DND-41 (cell line): ENCODE data around the gene SESTD1.

Experiments used
- ATAC-seq: fragments of 200-7000 bp; cut with Tn5 transposase; 3 replicates; pipeline ENCODE4 v1.9.1; 2021; ENCODE audit warnings: low read depth; ENCODE audit not compliant: insufficient read depth
- DNase-seq: peaks from one replicate; pipeline ENCODE4 v3.0.0-alpha.2; 2020
- H2AFZ ChIP-seq: 2 replicates; pipeline ENCODE4 v1.6.0; 2012; ENCODE audit warnings: low read depth, low read length
- H3K27ac ChIP-seq: 2 replicates; pipeline ENCODE4 v1.5.1; 2012; ENCODE audit warnings: low read length, inconsistent platforms
- H3K27me3 ChIP-seq: fragments of 200-600 bp; sonication (generic); 2 replicates; pipeline ENCODE4 v1.6.0; 2012; ENCODE audit warnings: low read length, mild to moderate bottlenecking, inconsistent platforms; ENCODE audit not compliant: insufficient read depth, poor library complexity
- H3K36me3 ChIP-seq: 2 replicates; pipeline ENCODE4 v1.5.1; 2012; ENCODE audit warnings: low read length, inconsistent platforms; ENCODE audit not compliant: insufficient read depth
- H3K4me1 ChIP-seq: 2 replicates; pipeline ENCODE4 v1.5.1; 2012; ENCODE audit warnings: mild to moderate bottlenecking, low read length; ENCODE audit not compliant: insufficient read depth
- H3K4me2 ChIP-seq: 2 replicates; pipeline ENCODE4 v1.6.0; 2012; ENCODE audit warnings: mild to moderate bottlenecking, moderate library complexity, low read length, inconsistent platforms; ENCODE audit not compliant: insufficient read depth
- H3K4me3 ChIP-seq, 2 experiments: fragments of 200-600 bp in 1 of 2; shearing (Covaris generic) in 1 of 2; 2 replicates each; pipeline ENCODE4 v1.5.1; 2012 to 2016; ENCODE audit warnings: inconsistent platforms in 2 of 2, low read length in 2 of 2, mild to moderate bottlenecking in 2 of 2, low read depth in 1 of 2, moderate library complexity in 1 of 2
- H3K79me2 ChIP-seq: 2 replicates; pipeline ENCODE4 v1.6.0; 2012; ENCODE audit warnings: low read length, inconsistent platforms; ENCODE audit not compliant: insufficient read depth
- H3K9ac ChIP-seq: 2 replicates; pipeline ENCODE4 v1.6.0; 2012; ENCODE audit warnings: low read depth, mild to moderate bottlenecking, inconsistent platforms, low read length, moderate library complexity
- H3K9me3 ChIP-seq: 2 replicates; pipeline ENCODE4 v1.5.1; 2012; ENCODE audit warnings: low read length, moderate library complexity, mild to moderate bottlenecking, inconsistent platforms; ENCODE audit not compliant: insufficient read depth, severe bottlenecking
- H4K20me1 ChIP-seq: 2 replicates; pipeline ENCODE4 v1.6.0; 2012; ENCODE audit warnings: low read length; ENCODE audit not compliant: insufficient read depth
- EZH2 ChIP-seq: IDR thresholded peaks from 3 replicates; pipeline ENCODE4 v1.6.1; 2012; ENCODE audit warnings: borderline replicate concordance, low read depth, mild to moderate bottlenecking, moderate library complexity, low read length, inconsistent platforms; ENCODE audit not compliant: severe bottlenecking
- TF ChIP-seq, protein P1 (sequence below): IDR thresholded peaks from 2 replicates; pipeline ENCODE4 v1.5.1; 2012; ENCODE audit warnings: borderline replicate concordance, low read length, moderate library complexity, mild to moderate bottlenecking; ENCODE audit not compliant: poor library complexity, severe bottlenecking; ENCODE audit errors: extremely low read depth

SESTD1 gene

DNA sequence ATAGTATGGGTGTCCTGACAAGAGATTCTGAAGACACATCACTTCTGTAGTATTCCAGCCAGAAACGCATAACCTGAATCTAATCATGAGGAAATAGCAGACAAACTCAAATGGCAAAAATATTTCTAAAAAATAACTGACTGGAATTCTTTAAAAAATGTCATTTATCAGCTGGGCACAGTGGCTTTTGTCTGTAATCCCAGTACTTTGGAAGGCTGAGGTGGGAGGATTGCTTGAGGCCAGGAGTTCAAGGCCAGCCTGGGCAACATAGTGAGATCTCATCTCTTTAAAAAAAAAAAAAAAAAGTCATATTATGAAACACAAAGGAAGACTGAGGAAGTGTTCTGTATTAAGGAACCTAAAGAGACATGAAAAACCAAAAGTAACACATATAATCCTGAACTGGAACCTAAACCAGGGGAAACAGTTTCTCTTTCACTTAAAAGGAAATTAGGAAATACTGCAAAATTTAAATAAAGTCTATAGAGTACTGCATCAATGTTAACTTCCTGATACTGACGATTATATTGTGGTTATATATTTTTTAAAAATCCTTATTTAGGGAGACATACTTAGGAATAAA lies 29.9 kb downstream of the SESTD1 start:
- ATAC-seq = no peak

DNA sequence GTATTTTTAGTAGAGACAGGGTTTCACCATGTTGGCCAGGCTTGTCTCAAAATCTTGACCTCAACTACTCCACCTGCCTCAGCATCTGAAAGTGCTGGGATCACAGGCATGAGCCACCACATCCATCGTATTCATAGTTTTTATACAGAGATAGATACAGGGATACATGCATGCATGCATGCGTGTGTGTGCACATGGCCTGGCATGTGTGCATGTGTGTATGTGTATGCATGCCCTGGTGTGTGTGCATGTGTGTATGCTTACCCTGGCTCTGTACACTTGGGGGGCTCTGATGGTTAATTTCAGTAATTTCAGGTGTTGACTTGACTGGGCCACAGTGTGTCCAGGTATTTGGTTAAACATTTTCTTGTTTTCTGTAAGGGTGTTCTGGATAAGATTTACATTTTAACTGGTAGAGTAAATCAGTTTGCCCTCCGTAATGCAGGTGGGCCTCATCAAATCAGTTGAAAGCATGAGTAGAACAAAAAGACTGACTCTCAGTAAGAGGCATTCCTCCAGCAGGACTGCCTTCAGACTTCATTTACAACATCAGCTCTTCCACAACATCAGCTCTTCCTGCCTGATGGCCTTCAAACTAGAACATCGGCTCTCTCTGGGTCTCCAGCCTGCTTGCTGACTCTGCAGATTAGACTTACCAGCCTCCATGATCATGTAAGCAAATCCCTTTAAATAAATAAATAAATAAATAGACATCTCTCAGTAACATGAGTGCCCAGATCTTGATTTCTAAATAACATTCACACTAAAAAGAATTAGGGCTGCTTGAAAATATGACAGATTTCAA lies 30.8 kb downstream of the SESTD1 start:
- Histone ChIP-seq H3K9ac (no peak overlapping the region), H3K9me3 (no peaks in the 10 kb centered on the region), H3K4me2 (no peak overlapping the region), H4K20me1 (peaks cover 5% of the 10 kb centered on the region; the same call in 1 of the 2 replicates), H3K79me2 (peaks cover 39% of the 10 kb centered on the region), H3K27ac (no peak overlapping the region), H3K36me3 (no peaks in the 10 kb centered on the region), H3K4me1 (peaks cover 12% of the 10 kb centered on the region), H3K27me3 (no peaks in the 10 kb centered on the region), H2AFZ (no peak overlapping the region), H3K4me3 (no peak overlapping the region)
- TF ChIP-seq, protein P1, sequence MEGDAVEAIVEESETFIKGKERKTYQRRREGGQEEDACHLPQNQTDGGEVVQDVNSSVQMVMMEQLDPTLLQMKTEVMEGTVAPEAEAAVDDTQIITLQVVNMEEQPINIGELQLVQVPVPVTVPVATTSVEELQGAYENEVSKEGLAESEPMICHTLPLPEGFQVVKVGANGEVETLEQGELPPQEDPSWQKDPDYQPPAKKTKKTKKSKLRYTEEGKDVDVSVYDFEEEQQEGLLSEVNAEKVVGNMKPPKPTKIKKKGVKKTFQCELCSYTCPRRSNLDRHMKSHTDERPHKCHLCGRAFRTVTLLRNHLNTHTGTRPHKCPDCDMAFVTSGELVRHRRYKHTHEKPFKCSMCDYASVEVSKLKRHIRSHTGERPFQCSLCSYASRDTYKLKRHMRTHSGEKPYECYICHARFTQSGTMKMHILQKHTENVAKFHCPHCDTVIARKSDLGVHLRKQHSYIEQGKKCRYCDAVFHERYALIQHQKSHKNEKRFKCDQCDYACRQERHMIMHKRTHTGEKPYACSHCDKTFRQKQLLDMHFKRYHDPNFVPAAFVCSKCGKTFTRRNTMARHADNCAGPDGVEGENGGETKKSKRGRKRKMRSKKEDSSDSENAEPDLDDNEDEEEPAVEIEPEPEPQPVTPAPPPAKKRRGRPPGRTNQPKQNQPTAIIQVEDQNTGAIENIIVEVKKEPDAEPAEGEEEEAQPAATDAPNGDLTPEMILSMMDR = no peak
- no peak for TF ChIP-seq EZH2
- ATAC-seq (no peak), DNase-seq (no peak)

More for the DNA sequence above, 29.9 kb downstream of the SESTD1 start:
- Histone ChIP-seq H3K4me3 (no peak overlapping the region), H3K4me2 (no peak overlapping the region), H3K4me1 (peaks cover 21% of the 10 kb centered on the region), H4K20me1 (no peaks in the 10 kb centered on the region; the same call in 1 of the 2 replicates), H3K79me2 (peaks cover 37% of the 10 kb centered on the region), H2AFZ (no peak overlapping the region), H3K9me3 (no peaks in the 10 kb centered on the region), H3K36me3 (no peaks in the 10 kb centered on the region), H3K27ac (no peak overlapping the region), H3K9ac (no peak overlapping the region), H3K27me3 (no peaks in the 10 kb centered on the region)
- TF ChIP-seq, protein P1 = no peak
- TF ChIP-seq EZH2 = no peak
- no peak for DNase-seq

DNA sequence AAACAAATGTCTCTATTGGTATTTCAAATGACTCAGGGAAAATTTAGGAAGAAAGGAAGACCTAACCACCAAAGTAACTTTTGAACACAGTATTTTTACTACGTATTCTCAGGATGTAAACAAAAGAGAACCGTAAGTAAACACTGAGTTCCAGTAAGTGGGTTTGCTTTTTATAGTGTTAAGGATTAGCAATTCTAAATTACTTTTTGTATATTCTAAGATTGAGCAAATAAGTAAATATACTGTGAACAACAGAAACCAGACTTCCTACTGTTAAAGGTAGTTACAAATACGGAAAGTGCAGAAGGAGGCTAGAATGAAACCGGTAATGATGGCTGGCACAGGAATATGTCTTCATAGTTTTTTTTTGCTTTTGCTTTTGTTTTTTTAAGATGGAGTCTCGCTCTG lies 31.5 kb downstream of the SESTD1 start:
- H3K27ac ChIP-seq = no peak overlapping the region
- DNase-seq (no peak), ATAC-seq (no peak)
- peaks cover 34% of the 10 kb centered on the region for H3K79me2 ChIP-seq
- no peak overlapping the region for H2AFZ ChIP-seq
- H4K20me1 ChIP-seq = peaks cover 7% of the 10 kb centered on the region; the same call in 1 of the 2 replicates
- H3K4me3 ChIP-seq = no peak overlapping the region
- no peaks in the 10 kb centered on the region for H3K36me3 ChIP-seq
- no peaks in the 10 kb centered on the region for H3K27me3 ChIP-seq
- peaks cover 7% of the 10 kb centered on the region; the same call in 1 of the 2 replicates for H3K4me1 ChIP-seq
- TF ChIP-seq, protein P1 = no peak
- TF ChIP-seq EZH2 = no peak
- H3K4me2 ChIP-seq = no peak overlapping the region
- H3K9me3 ChIP-seq = no peaks in the 10 kb centered on the region
- H3K9ac ChIP-seq = no peak overlapping the region
